ENCODE data around the gene NDUFAF8. TPM values are rescaled to one million over a fixed set of nuclear protein-coding genes. Genes with fewer than 3 reads are reported as not detected.

NDUFAF8 gene
- total RNA-seq, 1 experiment from 2014 or later, result 60.1 TPM

DNA sequence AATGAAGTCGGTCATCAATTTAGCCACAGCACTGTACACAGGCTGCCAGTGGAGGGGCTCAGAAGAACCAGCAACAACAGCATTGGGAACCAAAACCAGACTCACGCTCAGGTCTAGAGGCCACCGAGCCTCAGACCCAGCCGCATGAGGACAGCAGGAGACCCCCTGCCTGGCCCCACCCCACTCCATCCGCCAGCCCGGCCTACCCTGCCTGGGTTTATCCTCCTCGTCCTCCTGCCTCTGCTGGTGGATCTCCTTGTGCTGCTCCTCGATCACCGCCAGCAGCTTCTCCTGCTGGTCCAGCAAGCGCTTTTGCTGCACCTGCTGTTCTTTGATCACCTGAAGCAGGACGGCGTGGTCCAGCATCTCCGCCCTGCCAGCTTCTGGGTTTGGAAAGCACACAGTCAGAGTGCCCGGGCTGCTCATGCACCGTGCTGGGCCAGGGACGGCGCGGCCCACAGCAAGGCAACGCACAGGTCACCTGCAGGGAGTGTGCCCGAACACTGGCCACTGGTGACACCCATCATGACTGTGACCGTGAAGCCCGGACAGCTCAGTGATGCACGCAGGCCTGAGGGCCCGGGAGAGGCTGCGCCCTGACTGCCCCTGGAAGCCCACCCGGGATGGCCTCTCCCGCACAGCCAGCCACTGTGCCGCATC lies 7.7 kb downstream of the NDUFAF8 start:
- Histone ChIP-seq H2BK15ac (ENCODE audit: low read depth, low read length) (no peak overlapping the region), H2BK20ac (ENCODE audit: low read depth, low read length, poor library complexity, severe bottlenecking) (no peak overlapping the region), H3K4me2 (ENCODE audit: insufficient read depth, insufficient read length, low read length) (no peak overlapping the region), H3K9ac (ENCODE audit: extremely low read depth, insufficient read length, low read length) (no peak overlapping the region), H2BK120ac (ENCODE audit: low read depth, low read length, poor library complexity, severe bottlenecking) (no peak overlapping the region), H2BK12ac (ENCODE audit: insufficient read length, low read depth, low read length) (no peak overlapping the region), H3K79me1 (ENCODE audit: insufficient read depth, low read depth, low read length, poor library complexity, severe bottlenecking) (no peaks in the 10 kb centered on the region), H3K23ac (ENCODE audit: insufficient read length, low read depth, low read length) (no peak overlapping the region), H3K9me3 (ENCODE audit: control insufficient read depth, low read depth, low read length) (no peaks in the 10 kb centered on the region), H4K20me1 (ENCODE audit: control insufficient read depth, insufficient read depth, insufficient read length) (no peaks in the 10 kb centered on the region), H2BK5ac (ENCODE audit: insufficient read length, low read length) (no peak overlapping the region), H3K27ac (ENCODE audit: insufficient read length, low read depth, low read length) (no peak overlapping the region), H2AFZ (ENCODE audit: low read length) (no peak overlapping the region), H3K27me3 (ENCODE audit: insufficient read depth, low read length) (no peaks in the 10 kb centered on the region), H3K56ac (ENCODE audit: insufficient read length, low read depth, low read length) (no peak overlapping the region), H3K4ac (ENCODE audit: low read depth, low read length) (no peak overlapping the region), H3T11ph (ENCODE audit: low read length) (no peak overlapping the region), H3K18ac (ENCODE audit: insufficient read length, low read depth, low read length) (no peak overlapping the region), H4K5ac (ENCODE audit: insufficient read length, low read depth, low read length) (no peak overlapping the region), H3K14ac (ENCODE audit: insufficient read depth, low read length) (no peak overlapping the region), H3K23me2 (ENCODE audit: insufficient read length, low read depth, low read length, poor library complexity, severe bottlenecking) (no peaks in the 10 kb centered on the region), H4K8ac (replicated peaks; ENCODE audit: insufficient read length, low read depth, low read length) (no peak overlapping the region), H2AK5ac (ENCODE audit: insufficient read length, low read length) (no peak overlapping the region), H4K91ac (ENCODE audit: insufficient read length, low read depth, low read length) (no peak overlapping the region), H3K4me1 (ENCODE audit: insufficient read depth, low read length) (no peaks in the 10 kb centered on the region), H3K79me2 (ENCODE audit: insufficient read depth, low read length) (no peaks in the 10 kb centered on the region)
- Mint-ChIP-seq H3K36me3 (ENCODE audit: insufficient read depth in 1 of 3, low read depth in 3 of 3) (peaks cover 2 to 13% (median 6%) of the 10 kb centered on the region in 3 experiments; a peak in 5 of 7 replicates), H3K9me3 (no peaks in the 10 kb centered on the region; a peak in 1 of 5 replicates), H3K27ac (peak overlapping the region in 1 of 3 experiments; percentile 70; a peak in 3 of 7 replicates), H3K27me3 (ENCODE audit: low read depth) (peaks cover 3% of the 10 kb centered on the region), H3K4me1 (peaks cover 6 to 12% of the 10 kb centered on the region in 2 experiments), H3K4me3 (no peak overlapping the region)
- no peak for DNase-seq
- no CpG with 5 or more reads among the region's 28 CpGs for WGBS (ENCODE audit: extremely low coverage, insufficient read length, low lambda C conversion rate)
- TF ChIP-seq, protein P1, sequence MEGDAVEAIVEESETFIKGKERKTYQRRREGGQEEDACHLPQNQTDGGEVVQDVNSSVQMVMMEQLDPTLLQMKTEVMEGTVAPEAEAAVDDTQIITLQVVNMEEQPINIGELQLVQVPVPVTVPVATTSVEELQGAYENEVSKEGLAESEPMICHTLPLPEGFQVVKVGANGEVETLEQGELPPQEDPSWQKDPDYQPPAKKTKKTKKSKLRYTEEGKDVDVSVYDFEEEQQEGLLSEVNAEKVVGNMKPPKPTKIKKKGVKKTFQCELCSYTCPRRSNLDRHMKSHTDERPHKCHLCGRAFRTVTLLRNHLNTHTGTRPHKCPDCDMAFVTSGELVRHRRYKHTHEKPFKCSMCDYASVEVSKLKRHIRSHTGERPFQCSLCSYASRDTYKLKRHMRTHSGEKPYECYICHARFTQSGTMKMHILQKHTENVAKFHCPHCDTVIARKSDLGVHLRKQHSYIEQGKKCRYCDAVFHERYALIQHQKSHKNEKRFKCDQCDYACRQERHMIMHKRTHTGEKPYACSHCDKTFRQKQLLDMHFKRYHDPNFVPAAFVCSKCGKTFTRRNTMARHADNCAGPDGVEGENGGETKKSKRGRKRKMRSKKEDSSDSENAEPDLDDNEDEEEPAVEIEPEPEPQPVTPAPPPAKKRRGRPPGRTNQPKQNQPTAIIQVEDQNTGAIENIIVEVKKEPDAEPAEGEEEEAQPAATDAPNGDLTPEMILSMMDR (conservative IDR thresholded peaks at IDR 0.05), result no peak
